Right renal cortex interstitium (tissue), 3 donors: ENCODE results near the gene QSOX1. TPM values are rescaled to one million over a fixed set of nuclear protein-coding genes. Genes with fewer than 3 reads are reported as not detected.

Experiments
- DNase-seq, 3 donors: peaks; one replicate each; pipeline ENCODE4 v3.0.0-alpha.2; 2013; ENCODE audit warnings: low read depth in 3 of 3, low spot score in 2 of 3
- polyA plus RNA-seq, 3 donors: library from polyadenylated mRNA; unstranded; fragments of 120-200 nt; gene quantifications; one replicate each; pipeline ENCODE4 v1.2.1, GENCODE V29; 2013; ENCODE audit not compliant: insufficient read length in 3 of 3

Gene QSOX1
- polyA plus RNA-seq, 3 donors, result 49.6 to 67.3 (median 56.4) TPM

DNA sequence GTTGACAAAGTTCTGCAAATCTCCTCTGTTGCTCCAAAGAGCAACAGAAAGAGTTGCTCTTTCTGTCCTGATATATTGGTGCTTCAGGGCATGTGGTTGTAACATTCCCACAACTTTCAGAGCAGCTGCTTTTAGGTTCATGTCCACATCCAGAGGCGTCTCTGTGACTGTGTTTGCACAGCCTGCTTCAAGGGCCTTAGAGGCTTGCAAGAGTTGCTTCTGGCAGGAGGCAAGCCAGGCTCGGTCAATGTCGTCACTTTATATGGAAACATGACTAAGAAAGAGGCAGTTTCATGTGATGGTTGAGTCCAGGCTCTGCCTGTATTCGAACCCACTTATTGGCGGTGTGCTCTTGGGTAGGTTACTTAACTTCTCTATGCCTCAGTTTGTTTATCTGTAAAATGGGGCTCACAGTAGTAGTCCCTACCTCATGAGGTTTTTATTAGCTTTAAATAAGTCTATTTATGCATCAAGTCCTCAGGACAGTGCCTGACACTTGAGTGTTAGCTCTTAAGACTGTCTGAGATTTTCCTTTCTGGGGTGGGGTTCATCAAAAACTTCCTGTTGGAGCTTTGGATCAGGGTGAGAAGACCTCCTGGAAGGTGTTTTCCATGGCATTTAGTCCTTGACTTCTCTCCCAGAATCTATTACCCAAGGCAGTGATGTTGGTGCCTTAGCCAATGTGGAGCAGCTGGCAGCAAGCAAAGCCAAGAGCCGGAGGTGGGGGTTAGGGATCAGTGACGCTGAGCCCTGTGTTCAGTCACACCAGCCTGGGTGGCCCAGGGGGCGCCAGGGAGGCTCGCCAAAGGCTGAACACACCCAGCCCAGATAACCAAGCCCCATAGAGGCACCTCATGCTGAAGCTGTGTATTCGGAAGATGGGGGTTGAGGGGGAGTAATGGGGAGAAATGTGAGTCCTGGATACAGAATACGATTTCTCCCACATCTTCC, 94.3 kb downstream of the QSOX1 start:
- DNase-seq, result no peak

GRCh38 chr1:180249725-180250498, 95.2 kb downstream of the QSOX1 start:
- no peak for DNase-seq

DNA sequence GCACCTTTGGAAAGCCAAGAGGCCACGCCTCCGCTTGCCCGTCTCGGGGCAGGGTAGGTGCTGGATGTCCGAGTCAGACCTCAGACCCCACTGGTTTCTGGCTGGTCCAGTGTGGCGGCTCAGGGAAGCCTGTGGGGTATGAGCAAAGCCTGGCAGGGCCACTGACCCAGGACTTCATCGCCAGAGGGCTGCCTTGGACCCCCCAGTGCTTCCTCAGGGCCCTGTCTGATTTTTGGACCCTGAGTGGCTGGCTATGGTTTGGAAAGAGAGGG, 95.8 kb downstream of the QSOX1 start:
- no peak for DNase-seq

GRCh38 chr1:180250883-180251509, 96.3 kb downstream of the QSOX1 start:
- DNase-seq, result no peak

DNA sequence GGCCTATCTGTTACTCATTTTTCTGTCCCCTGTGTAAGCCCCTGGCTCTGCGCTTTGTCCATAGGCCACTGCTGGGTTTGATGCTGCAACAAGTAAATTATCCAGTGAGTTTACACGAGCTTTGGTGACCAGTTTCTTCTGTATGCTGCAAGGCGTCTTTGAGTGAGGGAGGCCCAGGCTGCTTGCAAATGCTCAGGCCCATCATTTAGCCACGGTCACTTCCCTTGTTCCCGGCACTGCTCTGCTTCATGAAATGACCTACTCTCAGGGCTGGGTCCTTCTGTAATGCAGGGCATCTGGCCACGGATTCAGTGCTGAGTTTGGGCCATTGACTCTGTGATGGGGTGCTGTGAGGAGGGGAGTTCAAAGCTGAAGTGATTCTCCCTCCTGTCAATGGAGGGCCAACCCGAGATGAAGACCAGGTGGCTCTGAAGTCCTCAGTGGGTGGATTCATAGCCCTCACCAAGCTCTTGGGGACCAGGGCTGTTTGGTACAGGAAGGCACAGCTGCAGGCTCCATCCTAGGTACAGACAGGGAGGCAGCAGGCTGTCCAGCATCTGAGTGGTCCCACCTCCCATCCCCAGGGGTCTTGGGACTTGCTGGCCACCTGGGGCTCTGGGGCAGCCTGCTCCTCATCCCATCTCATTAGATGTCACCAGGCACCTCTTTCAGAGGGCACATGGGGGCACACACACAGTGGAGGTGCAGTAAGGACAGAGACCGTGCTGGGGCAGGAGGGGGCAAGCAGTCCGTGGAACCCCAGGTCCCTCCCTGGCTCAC, 97.0 kb downstream of the QSOX1 start:
- no peak for DNase-seq

DNA sequence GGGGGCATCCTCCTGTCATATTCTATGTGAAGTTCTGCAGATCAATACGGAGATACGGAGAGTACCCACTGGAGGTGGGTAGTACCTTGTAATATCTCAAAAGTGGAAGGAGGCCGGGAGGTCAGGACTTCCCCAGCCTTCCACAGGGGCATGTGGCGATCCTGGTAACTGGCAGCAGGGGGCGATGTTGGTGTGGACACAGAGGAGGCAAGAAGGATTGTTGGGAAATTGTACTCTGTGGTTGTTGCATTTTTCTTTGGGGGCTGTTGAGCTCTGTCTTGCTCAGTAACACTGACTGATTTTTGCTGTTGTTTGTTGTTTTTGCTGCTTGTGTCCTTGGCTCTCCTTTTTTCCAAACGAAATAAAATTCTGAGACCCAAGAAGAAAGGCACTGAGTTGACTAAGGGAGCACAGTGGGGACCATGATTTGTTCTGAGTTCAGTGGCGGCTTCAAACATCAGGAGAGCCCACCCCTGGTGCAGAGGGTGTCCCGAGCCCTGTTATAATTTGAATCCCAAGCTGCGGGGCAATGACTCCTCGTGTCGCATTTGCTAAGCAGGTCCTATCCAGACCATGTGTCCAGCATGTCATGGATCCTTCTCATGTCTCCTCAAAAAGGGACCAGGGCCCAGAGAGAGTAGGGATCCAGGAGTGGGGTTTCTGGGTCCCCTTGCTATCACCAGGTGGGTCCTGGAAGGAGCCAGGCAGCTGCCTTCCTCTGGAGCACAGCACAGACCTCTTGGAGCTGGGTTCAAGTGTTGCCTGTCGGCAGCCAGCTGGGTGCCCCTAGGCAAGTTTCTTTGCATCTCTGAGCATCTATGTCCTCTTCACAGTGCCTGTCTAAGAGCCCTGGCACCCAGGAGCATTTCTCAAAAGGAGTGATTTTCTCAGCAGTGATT, 98.2 kb downstream of the QSOX1 start:
- DNase-seq, result no peak

Other genes starting within 250 kb of the QSOX1 start
- 10 to 100 TPM; 29.7 to 32.3 (median 32.1) TPM for gene CEP350, start 200.1 kb upstream of the QSOX1 start, polyA plus RNA-seq
- 1 to 10 TPM; 1.0 to 1.5 (median 1.3) TPM for gene LHX4, start 75.4 kb downstream of the QSOX1 start, polyA plus RNA-seq